H1 (cell line): ENCODE data around the gene PTPRE. TPM values are rescaled to one million over a fixed set of nuclear protein-coding genes. Genes with fewer than 3 reads are reported as not detected.

Source experiments
- ASH2L ChIP-seq: fragments of 200-600, 300-600 bp; sonication (generic); IDR thresholded peaks from one replicate; pipeline ENCODE4 v1.7.1; 2017; ENCODE audit warnings: low read length
- CTBP2 ChIP-seq: IDR thresholded peaks from 2 replicates; pipeline ENCODE4 v1.7.0; 2011; ENCODE audit warnings: borderline replicate concordance, mild to moderate bottlenecking, moderate library complexity, mixed read lengths, low read length; ENCODE audit not compliant: insufficient read depth, insufficient read length
- JUND ChIP-seq: IDR thresholded peaks from 2 replicates; pipeline ENCODE4 v1.6.1; 2011; ENCODE audit warnings: mild to moderate bottlenecking, improper control_type of control experiment, low read length
- KDM1A ChIP-seq: fragments of 200-600, 300-600 bp; sonication (generic); IDR thresholded peaks from 2 replicates; pipeline ENCODE4 v1.7.1; 2016; ENCODE audit warnings: mild to moderate bottlenecking, low read length, borderline replicate concordance
- POU5F1 ChIP-seq: IDR thresholded peaks from 2 replicates; pipeline ENCODE4 v1.6.1; 2011; ENCODE audit warnings: low read depth, mild to moderate bottlenecking, low read length, moderate library complexity
- SAP30 ChIP-seq: fragments of 300-600 bp; sonication (generic); IDR thresholded peaks from 2 replicates; pipeline ENCODE4 v1.7.1; 2012; ENCODE audit warnings: low read length, moderate library complexity, mild to moderate bottlenecking, inconsistent platforms; ENCODE audit not compliant: insufficient read depth, insufficient replicate concordance
- TEAD4 ChIP-seq: IDR thresholded peaks from 2 replicates; pipeline ENCODE4 v1.6.1; 2012; ENCODE audit warnings: low read depth, low read length, inconsistent platforms, mixed read lengths
- polyA plus RNA-seq, 7 experiments: library from polyadenylated mRNA; depleted of rRNA in 3 of 7; stranded (reverse) in 5 of 7; unstranded in 2 of 7; fragments of >200 nt in 5 of 7; fragments of 200-250 nt in 2 of 7; gene quantifications; 1 replicate in 5 of 7; 2 replicates in 1 of 7; 4 replicates in 1 of 7; pipeline versions ENCODE4 v1.2.1 to v1.2.3, GENCODE V29; 2011 to 2013; ENCODE audit warnings: missing spikeins in 2 of 7, mixed read lengths in 2 of 7
- total RNA-seq: library from RNA; stranded (reverse); fragmentation: NEBNext Ultra II Directional; extraction: Animal tissue kit (Norgen Biotek cat#: 25700); gene quantifications from 2 replicates; pipeline ENCODE4 v1.2.1, GENCODE V29; 2021
- TF ChIP-seq, protein P1 (sequence below): IDR thresholded peaks from 2 replicates; pipeline ENCODE4 v1.6.1; 2011; ENCODE audit warnings: low read length, improper control_type of control experiment
- TF ChIP-seq, protein P2 (sequence below): IDR thresholded peaks from 2 replicates; pipeline ENCODE4 v1.6.1; 2012; ENCODE audit warnings: inconsistent platforms

Gene PTPRE
- total and polyA plus RNA-seq, 2 of the 8 experiments (the other 6 are each of a cell fraction or from before 2014, with no cell fraction given), result 0.33 to 0.54 TPM

DNA sequence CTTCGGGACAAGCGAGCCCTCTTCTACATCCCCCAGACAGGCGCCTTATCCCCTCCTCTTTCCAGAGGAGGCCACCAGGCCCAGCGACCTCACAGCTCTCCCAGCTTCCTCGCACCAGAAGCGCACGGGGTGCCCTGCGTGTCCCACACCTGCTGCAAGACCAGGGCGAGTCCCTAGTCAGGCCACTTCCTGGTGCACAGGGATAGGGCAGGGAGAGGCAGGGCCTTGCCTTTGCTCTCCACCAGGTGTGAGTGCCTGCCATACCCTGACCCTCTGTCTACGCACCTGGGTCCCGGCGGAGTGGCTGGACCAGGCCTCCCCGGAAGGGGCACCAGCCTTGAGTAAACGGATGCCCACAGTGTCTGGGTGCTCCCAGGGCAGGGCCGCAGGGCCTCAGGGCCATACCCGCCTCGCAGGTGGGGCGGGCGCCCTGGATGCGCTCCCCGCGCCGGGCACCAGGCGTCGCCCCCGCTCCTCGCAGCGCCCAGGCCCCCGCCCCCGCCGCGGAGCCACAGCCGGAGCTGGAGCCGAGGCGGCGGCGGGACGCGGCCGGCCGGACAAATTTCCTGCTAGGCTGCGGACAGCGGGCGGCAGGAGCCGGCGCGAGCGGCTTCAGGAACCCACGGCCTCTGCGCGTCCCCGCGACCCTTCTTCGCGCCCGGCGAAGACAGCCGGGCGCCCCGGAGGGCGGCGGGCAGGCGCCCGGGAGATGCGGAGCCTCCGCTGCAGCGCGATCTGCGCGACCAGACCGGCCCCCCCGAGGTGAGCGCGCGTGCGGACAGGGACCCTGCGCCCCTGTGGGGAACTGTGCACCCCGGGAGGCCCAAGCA, at the start of gene PTPRE (continued):
- TF ChIP-seq, protein P1, sequence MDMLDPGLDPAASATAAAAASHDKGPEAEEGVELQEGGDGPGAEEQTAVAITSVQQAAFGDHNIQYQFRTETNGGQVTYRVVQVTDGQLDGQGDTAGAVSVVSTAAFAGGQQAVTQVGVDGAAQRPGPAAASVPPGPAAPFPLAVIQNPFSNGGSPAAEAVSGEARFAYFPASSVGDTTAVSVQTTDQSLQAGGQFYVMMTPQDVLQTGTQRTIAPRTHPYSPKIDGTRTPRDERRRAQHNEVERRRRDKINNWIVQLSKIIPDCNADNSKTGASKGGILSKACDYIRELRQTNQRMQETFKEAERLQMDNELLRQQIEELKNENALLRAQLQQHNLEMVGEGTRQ, result no peak
- no peak for TF ChIP-seq ASH2L
- TF ChIP-seq SAP30, result no peak
- TF ChIP-seq KDM1A, result no peak
- TF ChIP-seq JUND, result no peak
- TF ChIP-seq POU5F1, result no peak
- peak; percentile 48 for TF ChIP-seq CTBP2
- no peak for TF ChIP-seq TEAD4
- TF ChIP-seq, protein P2, sequence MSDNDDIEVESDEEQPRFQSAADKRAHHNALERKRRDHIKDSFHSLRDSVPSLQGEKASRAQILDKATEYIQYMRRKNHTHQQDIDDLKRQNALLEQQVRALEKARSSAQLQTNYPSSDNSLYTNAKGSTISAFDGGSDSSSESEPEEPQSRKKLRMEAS, result peak; percentile 59
